ENCODE data around the gene TP53TG3C.
"Not testable (repeated sequence)": the region's sequence is repeated elsewhere in the genome, so short reads cannot be mapped to it uniquely, and the experiment has no call there.

Gene TP53TG3C, protein sequence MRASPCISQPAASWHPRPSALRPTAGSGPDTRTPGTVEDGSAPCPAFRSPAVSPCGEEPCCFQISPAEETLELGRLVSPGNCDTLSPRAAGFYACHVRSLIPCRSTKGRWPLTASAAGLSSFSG

DNA sequence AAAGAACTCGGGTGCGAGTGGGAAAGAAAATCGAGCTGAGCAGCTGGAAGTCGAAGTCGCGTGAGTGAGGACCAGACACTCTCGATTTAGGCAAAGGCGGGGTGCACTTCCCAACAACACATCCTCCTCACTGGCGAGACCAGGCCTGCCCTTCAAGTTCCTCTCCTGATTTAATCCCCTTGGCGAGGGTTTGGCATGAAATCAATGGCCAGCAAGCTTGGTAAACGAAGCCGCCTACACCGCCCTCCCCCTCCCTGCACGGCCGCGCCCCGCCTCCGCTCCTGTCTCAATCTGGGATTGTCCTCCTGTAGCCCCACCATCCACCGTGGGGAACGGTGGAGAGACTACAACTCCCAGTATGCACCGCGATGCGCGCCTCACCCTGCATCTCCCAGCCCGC is at the start of gene TP53TG3C:
Gene TP53TG3C (plus strand): TSS at position 301 of the 400 bp plus-strand sequence. CDS start 68 bp downstream, at position 369.
- ATAC-seq; DNase-seq (ENCODE audit: low spot score in 2 of 2); H3K4me1 Mint-ChIP-seq; H3K27ac Mint-ChIP-seq; H3K9me3 Mint-ChIP-seq; H3K4me3 Mint-ChIP-seq; H3K36me3 Mint-ChIP-seq: not testable (repeated sequence)

Measured in stimulated activated effector memory CD8-positive, alpha-beta T cell treated with anti-CD3 and anti-CD28 coated beads, Interleukin-12 subunit alpha, Interleukin-12 subunit beta, amount 100 ng/mL, for 72 hours (primary cell).